Measurements from ENCODE around the gene PLCB2. TPM values are rescaled to one million over a fixed set of nuclear protein-coding genes. Genes with fewer than 3 reads are reported as not detected.

Gene PLCB2
- total and polyA plus RNA-seq, 9 of the 15 experiments (the other 6 are each of a cell fraction or from before 2014, with no cell fraction given) = 0.37 to 12.3 (median 8.0) TPM

- TF ChIP-seq ZNF764 (CRISPR knock-in tag; IDR thresholded peaks at IDR 0.05; ENCODE audit: low read depth) (no peak), GATAD2B (IDR thresholded peaks at IDR 0.05; ENCODE audit: borderline replicate concordance) (0 out of 2 replicates have a peak, but pooled peaks have one; percentile 31), FOXM1 (IDR thresholded peaks at IDR 0.05; ENCODE audit: low read depth) (no peak), FOXM1 (CRISPR knock-in tag; IDR thresholded peaks at IDR 0.05; ENCODE audit: low read depth) (0 out of 2 replicates have a peak, but pooled peaks have one; percentile 48), ZNF143 (CRISPR knock-in tag; IDR thresholded peaks at IDR 0.05) (no peak), ZC3H11A (IDR thresholded peaks at IDR 0.05; ENCODE audit: low read depth, low read length) (no peak), POLR2H (tag; IDR thresholded peaks at IDR 0.05; ENCODE audit: low read depth) (no peak), RCOR1 (IDR thresholded peaks at IDR 0.05; ENCODE audit: borderline replicate concordance in 1 of 2, low read depth in 2 of 2, low read length in 2 of 2) (no peak), U2AF1 (optimal IDR thresholded peaks at IDR 0.05; ENCODE audit: low read depth, low read length) (peak; percentile 71), ZNF384 (IDR thresholded peaks at IDR 0.05; ENCODE audit: low read depth, low read length) (no peak), ADNP (tag; IDR thresholded peaks at IDR 0.05) (no peak), POLR2A (conservative IDR thresholded peaks at IDR 0.05) (0 out of 2 replicates have a peak, but pooled peaks have one; percentile 29), ATF1 (CRISPR knock-in tag; IDR thresholded peaks at IDR 0.05) (no peak), ATF1 (tag; IDR thresholded peaks at IDR 0.05) (no peak), TEAD1 (CRISPR knock-in tag; IDR thresholded peaks at IDR 0.05) (peak in 1 of 2 experiments; percentile 58; a peak in 1 of 4 replicates), KHSRP (IDR thresholded peaks at IDR 0.05) (no peak), HOXB6 (CRISPR knock-in tag; IDR thresholded peaks at IDR 0.05; ENCODE audit: borderline replicate concordance) (no peak), ZNF316 (IDR thresholded peaks at IDR 0.05) (no peak), TEAD2 (tag; IDR thresholded peaks at IDR 0.05) (no peak), SMARCE1 (IDR thresholded peaks at IDR 0.05) (no peak), ZNF41 (CRISPR knock-in tag; conservative IDR thresholded peaks at IDR 0.05) (no peak), MNT (conservative IDR thresholded peaks at IDR 0.05) (peak; percentile 23 to 59; a peak in 2 of 4 replicates), ZNF444 (CRISPR knock-in tag; IDR thresholded peaks at IDR 0.05) (no peak)
- TF ChIP-seq, protein P1, sequence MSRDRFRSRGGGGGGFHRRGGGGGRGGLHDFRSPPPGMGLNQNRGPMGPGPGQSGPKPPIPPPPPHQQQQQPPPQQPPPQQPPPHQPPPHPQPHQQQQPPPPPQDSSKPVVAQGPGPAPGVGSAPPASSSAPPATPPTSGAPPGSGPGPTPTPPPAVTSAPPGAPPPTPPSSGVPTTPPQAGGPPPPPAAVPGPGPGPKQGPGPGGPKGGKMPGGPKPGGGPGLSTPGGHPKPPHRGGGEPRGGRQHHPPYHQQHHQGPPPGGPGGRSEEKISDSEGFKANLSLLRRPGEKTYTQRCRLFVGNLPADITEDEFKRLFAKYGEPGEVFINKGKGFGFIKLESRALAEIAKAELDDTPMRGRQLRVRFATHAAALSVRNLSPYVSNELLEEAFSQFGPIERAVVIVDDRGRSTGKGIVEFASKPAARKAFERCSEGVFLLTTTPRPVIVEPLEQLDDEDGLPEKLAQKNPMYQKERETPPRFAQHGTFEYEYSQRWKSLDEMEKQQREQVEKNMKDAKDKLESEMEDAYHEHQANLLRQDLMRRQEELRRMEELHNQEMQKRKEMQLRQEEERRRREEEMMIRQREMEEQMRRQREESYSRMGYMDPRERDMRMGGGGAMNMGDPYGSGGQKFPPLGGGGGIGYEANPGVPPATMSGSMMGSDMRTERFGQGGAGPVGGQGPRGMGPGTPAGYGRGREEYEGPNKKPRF (IDR thresholded peaks at IDR 0.05; ENCODE audit: low read depth, low read length) = no peak
- TF ChIP-seq, protein P2, sequence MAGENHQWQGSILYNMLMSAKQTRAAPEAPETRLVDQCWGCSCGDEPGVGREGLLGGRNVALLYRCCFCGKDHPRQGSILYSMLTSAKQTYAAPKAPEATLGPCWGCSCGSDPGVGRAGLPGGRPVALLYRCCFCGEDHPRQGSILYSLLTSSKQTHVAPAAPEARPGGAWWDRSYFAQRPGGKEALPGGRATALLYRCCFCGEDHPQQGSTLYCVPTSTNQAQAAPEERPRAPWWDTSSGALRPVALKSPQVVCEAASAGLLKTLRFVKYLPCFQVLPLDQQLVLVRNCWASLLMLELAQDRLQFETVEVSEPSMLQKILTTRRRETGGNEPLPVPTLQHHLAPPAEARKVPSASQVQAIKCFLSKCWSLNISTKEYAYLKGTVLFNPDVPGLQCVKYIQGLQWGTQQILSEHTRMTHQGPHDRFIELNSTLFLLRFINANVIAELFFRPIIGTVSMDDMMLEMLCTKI (IDR thresholded peaks at IDR 0.05; ENCODE audit: partially characterized antibody) = no peak
Observed at GRCh38 chr15:40290918-40291574, 16.7 kb downstream of the PLCB2 start (continued).
